Liver (tissue), 3 donors: ENCODE measurements around the gene PMIS2.

ENCODE experiments used
- RAD21 ChIP-seq, 2 donors: IDR thresholded peaks; 2 replicates each; pipeline ENCODE4 v1.6.1; 2016; ENCODE audit warnings: antibody characterized with exemption in 2 of 2, mild to moderate bottlenecking in 2 of 2
- RXRA ChIP-seq, 2 donors: IDR thresholded peaks; 2 replicates each; pipeline ENCODE4 v1.6.1; 2017 to 2018; ENCODE audit warnings: antibody characterized with exemption in 2 of 2, mild to moderate bottlenecking in 1 of 2
- SP1 ChIP-seq: IDR thresholded peaks from 2 replicates; pipeline ENCODE4 v1.6.1; 2018; ENCODE audit warnings: antibody characterized with exemption, mild to moderate bottlenecking
- YY1 ChIP-seq: IDR thresholded peaks from 2 replicates; pipeline ENCODE4 v1.6.1; 2016; ENCODE audit warnings: antibody characterized with exemption, mild to moderate bottlenecking
- TF ChIP-seq, protein P1 (sequence below): fragments of 150-350 bp; IDR thresholded peaks from 2 replicates; pipeline ENCODE4 v1.5.1; 2017; ENCODE audit warnings: improper control_type of control experiment, low read depth, low read length; ENCODE audit not compliant: missing input control
- TF ChIP-seq, protein P2 (sequence below): IDR thresholded peaks from 2 replicates; pipeline ENCODE4 v1.6.1; 2016; ENCODE audit warnings: antibody characterized with exemption
- TF ChIP-seq, protein P3 (sequence below): IDR thresholded peaks from 2 replicates; pipeline ENCODE4 v1.6.1; 2016; ENCODE audit warnings: antibody characterized with exemption
- TF ChIP-seq, protein P4 (sequence below): IDR thresholded peaks from 2 replicates; pipeline ENCODE4 v1.6.1; 2016; ENCODE audit warnings: antibody characterized with exemption, mild to moderate bottlenecking
- TF ChIP-seq, protein P5 (sequence below): IDR thresholded peaks from 2 replicates; pipeline ENCODE4 v1.6.1; 2016; ENCODE audit warnings: antibody characterized with exemption
- donor health status: healthy.
- donor health status: healthy.

DNA sequence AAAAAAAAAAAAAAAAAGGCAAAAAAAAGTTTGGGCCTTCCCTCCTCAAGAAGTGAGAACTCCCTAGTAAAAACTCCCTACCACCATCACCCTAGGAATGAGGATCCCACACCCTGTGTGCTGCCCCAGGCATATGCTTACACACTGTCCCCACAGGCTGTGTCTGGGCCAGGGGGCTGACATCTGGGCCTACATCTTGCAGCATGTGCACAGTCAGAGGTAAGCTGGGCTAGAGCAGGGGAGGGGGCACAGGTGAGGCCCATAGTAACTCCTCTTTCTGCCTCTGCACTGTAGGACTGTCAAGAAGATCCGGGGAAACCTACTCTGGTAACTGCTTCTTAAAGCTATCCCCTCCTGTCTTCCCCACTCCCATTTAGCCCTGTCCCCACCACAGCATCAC is 27.6 kb downstream of the PMIS2 start:
- TF ChIP-seq, protein P1, sequence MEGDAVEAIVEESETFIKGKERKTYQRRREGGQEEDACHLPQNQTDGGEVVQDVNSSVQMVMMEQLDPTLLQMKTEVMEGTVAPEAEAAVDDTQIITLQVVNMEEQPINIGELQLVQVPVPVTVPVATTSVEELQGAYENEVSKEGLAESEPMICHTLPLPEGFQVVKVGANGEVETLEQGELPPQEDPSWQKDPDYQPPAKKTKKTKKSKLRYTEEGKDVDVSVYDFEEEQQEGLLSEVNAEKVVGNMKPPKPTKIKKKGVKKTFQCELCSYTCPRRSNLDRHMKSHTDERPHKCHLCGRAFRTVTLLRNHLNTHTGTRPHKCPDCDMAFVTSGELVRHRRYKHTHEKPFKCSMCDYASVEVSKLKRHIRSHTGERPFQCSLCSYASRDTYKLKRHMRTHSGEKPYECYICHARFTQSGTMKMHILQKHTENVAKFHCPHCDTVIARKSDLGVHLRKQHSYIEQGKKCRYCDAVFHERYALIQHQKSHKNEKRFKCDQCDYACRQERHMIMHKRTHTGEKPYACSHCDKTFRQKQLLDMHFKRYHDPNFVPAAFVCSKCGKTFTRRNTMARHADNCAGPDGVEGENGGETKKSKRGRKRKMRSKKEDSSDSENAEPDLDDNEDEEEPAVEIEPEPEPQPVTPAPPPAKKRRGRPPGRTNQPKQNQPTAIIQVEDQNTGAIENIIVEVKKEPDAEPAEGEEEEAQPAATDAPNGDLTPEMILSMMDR, result no peak
- TF ChIP-seq RAD21 (IDR thresholded peaks at IDR 0.05) (no peak), YY1 (no peak), SP1 (no peak), RXRA (IDR thresholded peaks at IDR 0.05) (no peak)
- TF ChIP-seq, protein P2, sequence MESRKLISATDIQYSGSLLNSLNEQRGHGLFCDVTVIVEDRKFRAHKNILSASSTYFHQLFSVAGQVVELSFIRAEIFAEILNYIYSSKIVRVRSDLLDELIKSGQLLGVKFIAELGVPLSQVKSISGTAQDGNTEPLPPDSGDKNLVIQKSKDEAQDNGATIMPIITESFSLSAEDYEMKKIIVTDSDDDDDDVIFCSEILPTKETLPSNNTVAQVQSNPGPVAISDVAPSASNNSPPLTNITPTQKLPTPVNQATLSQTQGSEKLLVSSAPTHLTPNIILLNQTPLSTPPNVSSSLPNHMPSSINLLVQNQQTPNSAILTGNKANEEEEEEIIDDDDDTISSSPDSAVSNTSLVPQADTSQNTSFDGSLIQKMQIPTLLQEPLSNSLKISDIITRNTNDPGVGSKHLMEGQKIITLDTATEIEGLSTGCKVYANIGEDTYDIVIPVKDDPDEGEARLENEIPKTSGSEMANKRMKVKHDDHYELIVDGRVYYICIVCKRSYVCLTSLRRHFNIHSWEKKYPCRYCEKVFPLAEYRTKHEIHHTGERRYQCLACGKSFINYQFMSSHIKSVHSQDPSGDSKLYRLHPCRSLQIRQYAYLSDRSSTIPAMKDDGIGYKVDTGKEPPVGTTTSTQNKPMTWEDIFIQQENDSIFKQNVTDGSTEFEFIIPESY, result no peak
- TF ChIP-seq, protein P3, sequence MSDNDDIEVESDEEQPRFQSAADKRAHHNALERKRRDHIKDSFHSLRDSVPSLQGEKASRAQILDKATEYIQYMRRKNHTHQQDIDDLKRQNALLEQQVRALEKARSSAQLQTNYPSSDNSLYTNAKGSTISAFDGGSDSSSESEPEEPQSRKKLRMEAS, result no peak
- TF ChIP-seq, protein P4, sequence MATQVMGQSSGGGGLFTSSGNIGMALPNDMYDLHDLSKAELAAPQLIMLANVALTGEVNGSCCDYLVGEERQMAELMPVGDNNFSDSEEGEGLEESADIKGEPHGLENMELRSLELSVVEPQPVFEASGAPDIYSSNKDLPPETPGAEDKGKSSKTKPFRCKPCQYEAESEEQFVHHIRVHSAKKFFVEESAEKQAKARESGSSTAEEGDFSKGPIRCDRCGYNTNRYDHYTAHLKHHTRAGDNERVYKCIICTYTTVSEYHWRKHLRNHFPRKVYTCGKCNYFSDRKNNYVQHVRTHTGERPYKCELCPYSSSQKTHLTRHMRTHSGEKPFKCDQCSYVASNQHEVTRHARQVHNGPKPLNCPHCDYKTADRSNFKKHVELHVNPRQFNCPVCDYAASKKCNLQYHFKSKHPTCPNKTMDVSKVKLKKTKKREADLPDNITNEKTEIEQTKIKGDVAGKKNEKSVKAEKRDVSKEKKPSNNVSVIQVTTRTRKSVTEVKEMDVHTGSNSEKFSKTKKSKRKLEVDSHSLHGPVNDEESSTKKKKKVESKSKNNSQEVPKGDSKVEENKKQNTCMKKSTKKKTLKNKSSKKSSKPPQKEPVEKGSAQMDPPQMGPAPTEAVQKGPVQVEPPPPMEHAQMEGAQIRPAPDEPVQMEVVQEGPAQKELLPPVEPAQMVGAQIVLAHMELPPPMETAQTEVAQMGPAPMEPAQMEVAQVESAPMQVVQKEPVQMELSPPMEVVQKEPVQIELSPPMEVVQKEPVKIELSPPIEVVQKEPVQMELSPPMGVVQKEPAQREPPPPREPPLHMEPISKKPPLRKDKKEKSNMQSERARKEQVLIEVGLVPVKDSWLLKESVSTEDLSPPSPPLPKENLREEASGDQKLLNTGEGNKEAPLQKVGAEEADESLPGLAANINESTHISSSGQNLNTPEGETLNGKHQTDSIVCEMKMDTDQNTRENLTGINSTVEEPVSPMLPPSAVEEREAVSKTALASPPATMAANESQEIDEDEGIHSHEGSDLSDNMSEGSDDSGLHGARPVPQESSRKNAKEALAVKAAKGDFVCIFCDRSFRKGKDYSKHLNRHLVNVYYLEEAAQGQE, result no peak
- TF ChIP-seq, protein P5, sequence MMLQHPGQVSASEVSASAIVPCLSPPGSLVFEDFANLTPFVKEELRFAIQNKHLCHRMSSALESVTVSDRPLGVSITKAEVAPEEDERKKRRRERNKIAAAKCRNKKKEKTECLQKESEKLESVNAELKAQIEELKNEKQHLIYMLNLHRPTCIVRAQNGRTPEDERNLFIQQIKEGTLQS, result no peak
